H9 (cell line): ENCODE measurements around the gene RLF. TPM values are rescaled to one million over a fixed set of nuclear protein-coding genes. Genes with fewer than 3 reads are reported as not detected.

Experiments used
- DNase-seq: peaks from one replicate; pipeline ENCODE4 v3.0.0-alpha.2; 2017
- H2AFZ ChIP-seq: one replicate; pipeline ENCODE4 v1.6.1; 2013; ENCODE audit warnings: mild to moderate bottlenecking, low read length, control low read depth, moderate library complexity
- H2AK5ac ChIP-seq: 2 replicates; pipeline ENCODE4 v1.6.1; 2013; ENCODE audit warnings: low read length, control low read depth, mixed read lengths; ENCODE audit not compliant: insufficient read length
- H2BK120ac ChIP-seq: one replicate; pipeline ENCODE4 v1.6.1; 2013; ENCODE audit warnings: low read depth, mild to moderate bottlenecking, low read length, control low read depth, inconsistent platforms; ENCODE audit not compliant: poor library complexity, severe bottlenecking
- H2BK12ac ChIP-seq: 2 replicates; pipeline ENCODE4 v1.6.1; 2013; ENCODE audit warnings: low read length, control low read depth, mixed read lengths, low read depth; ENCODE audit not compliant: insufficient read length
- H2BK15ac ChIP-seq: 2 replicates; pipeline ENCODE4 v1.6.1; 2013; ENCODE audit warnings: low read depth, low read length, control low read depth
- H2BK20ac ChIP-seq: one replicate; pipeline ENCODE4 v1.6.1; 2013; ENCODE audit warnings: low read depth, mild to moderate bottlenecking, low read length, control low read depth, inconsistent platforms; ENCODE audit not compliant: poor library complexity, severe bottlenecking
- H2BK5ac ChIP-seq: 2 replicates; pipeline ENCODE4 v1.6.1; 2013; ENCODE audit warnings: low read length, control low read depth, mixed read lengths; ENCODE audit not compliant: insufficient read length
- H3K14ac ChIP-seq: 2 replicates; pipeline ENCODE4 v1.6.1; 2013; ENCODE audit warnings: low read length, control low read depth; ENCODE audit not compliant: insufficient read depth
- H3K18ac ChIP-seq: 2 replicates; pipeline ENCODE4 v1.6.1; 2013; ENCODE audit warnings: low read depth, mild to moderate bottlenecking, mixed read lengths, low read length, control low read depth; ENCODE audit not compliant: insufficient read length
- H3K23ac ChIP-seq: 2 replicates; pipeline ENCODE4 v1.6.1; 2013; ENCODE audit warnings: low read length, control low read depth, mixed read lengths, low read depth; ENCODE audit not compliant: insufficient read length
- H3K23me2 ChIP-seq: 2 replicates; pipeline ENCODE4 v1.6.1; 2013; ENCODE audit warnings: low read depth, mild to moderate bottlenecking, mixed read lengths, low read length, control low read depth; ENCODE audit not compliant: insufficient read length, poor library complexity, severe bottlenecking
- H3K27ac ChIP-seq: 2 replicates; pipeline ENCODE4 v1.5.1; 2013; ENCODE audit warnings: low read length, control low read depth, mixed read lengths, low read depth; ENCODE audit not compliant: insufficient read length
- H3K27me3 ChIP-seq: 2 replicates; pipeline ENCODE4 v1.6.1; 2013; ENCODE audit warnings: low read length, control low read depth, inconsistent platforms; ENCODE audit not compliant: insufficient read depth
- H3K4ac ChIP-seq: 2 replicates; pipeline ENCODE4 v1.6.1; 2013; ENCODE audit warnings: low read depth, mild to moderate bottlenecking, control low read depth, inconsistent platforms, low read length, moderate library complexity
- H3K4me1 ChIP-seq: 2 replicates; pipeline ENCODE4 v1.6.1; 2013; ENCODE audit warnings: low read length, control low read depth, inconsistent platforms; ENCODE audit not compliant: insufficient read depth
- H3K4me2 ChIP-seq: 2 replicates; pipeline ENCODE4 v1.6.1; 2013; ENCODE audit warnings: low read length, control low read depth, mixed read lengths; ENCODE audit not compliant: insufficient read length, insufficient read depth
- H3K56ac ChIP-seq: 2 replicates; pipeline ENCODE4 v1.6.1; 2013; ENCODE audit warnings: low read depth, mild to moderate bottlenecking, mixed read lengths, low read length, control low read depth; ENCODE audit not compliant: insufficient read length
- H3K79me1 ChIP-seq: 2 replicates; pipeline ENCODE4 v1.6.1; 2013; ENCODE audit warnings: low read depth, mild to moderate bottlenecking, moderate library complexity, low read length, control low read depth, inconsistent platforms; ENCODE audit not compliant: insufficient read depth, poor library complexity, severe bottlenecking
- H3K79me2 ChIP-seq: 2 replicates; pipeline ENCODE4 v1.6.1; 2013; ENCODE audit warnings: low read length, control low read depth, inconsistent platforms; ENCODE audit not compliant: insufficient read depth
- H3K9ac ChIP-seq: 2 replicates; pipeline ENCODE4 v1.6.1; 2013; ENCODE audit warnings: low read length, control low read depth, mixed read lengths; ENCODE audit not compliant: insufficient read length; ENCODE audit errors: extremely low read depth
- H3K9me3 ChIP-seq: one replicate; pipeline ENCODE4 v1.6.1; 2013; ENCODE audit warnings: low read depth, low read length, inconsistent platforms; ENCODE audit not compliant: control insufficient read depth
- H3T11ph ChIP-seq: one replicate; pipeline ENCODE4 v1.6.1; 2013; ENCODE audit warnings: mild to moderate bottlenecking, low read length, control low read depth, inconsistent platforms
- H4K20me1 ChIP-seq: one replicate; pipeline ENCODE4 v1.6.1; 2013; ENCODE audit not compliant: control insufficient read depth, insufficient read length, insufficient read depth
- H4K5ac ChIP-seq: 2 replicates; pipeline ENCODE4 v1.6.1; 2013; ENCODE audit warnings: low read depth, mild to moderate bottlenecking, mixed read lengths, low read length, control low read depth; ENCODE audit not compliant: insufficient read length
- H4K8ac ChIP-seq: replicated peaks from 2 replicates; pipeline ENCODE4 v1.6.1; 2013; ENCODE audit warnings: low read length, control low read depth, mixed read lengths, low read depth; ENCODE audit not compliant: insufficient read length
- H4K91ac ChIP-seq: 2 replicates; pipeline ENCODE4 v1.6.1; 2013; ENCODE audit warnings: low read depth, mild to moderate bottlenecking, moderate library complexity, mixed read lengths, low read length, control low read depth; ENCODE audit not compliant: insufficient read length
- H3K27ac Mint-ChIP-seq, 3 experiments: 2 replicates in 2 of 3; 3 replicates in 1 of 3; pipeline ENCODE4 v1.8.0; 2020 to 2021; ENCODE audit warnings: mixed read lengths in 3 of 3, mild to moderate bottlenecking in 1 of 3, moderate library complexity in 1 of 3
- H3K27me3 Mint-ChIP-seq: 2 replicates; pipeline ENCODE4 v1.8.0; 2021; ENCODE audit warnings: low read depth, mild to moderate bottlenecking, moderate library complexity, mixed read lengths
- H3K36me3 Mint-ChIP-seq, 3 experiments: 2 replicates in 2 of 3; 3 replicates in 1 of 3; pipeline ENCODE4 v1.8.0; 2020 to 2021; ENCODE audit warnings: low read depth in 3 of 3, mixed read lengths in 3 of 3; ENCODE audit not compliant: insufficient read depth in 1 of 3
- H3K4me1 Mint-ChIP-seq, 2 experiments: 2 replicates each; pipeline ENCODE4 v1.8.0; 2020; ENCODE audit warnings: mixed read lengths in 2 of 2
- H3K4me3 Mint-ChIP-seq, 2 experiments: 2 replicates in 1 of 2; 3 replicates in 1 of 2; pipeline ENCODE4 v1.8.0; 2020 to 2021; ENCODE audit warnings: mild to moderate bottlenecking in 2 of 2, mixed read lengths in 2 of 2, moderate library complexity in 1 of 2
- H3K9me3 Mint-ChIP-seq, 2 experiments: 2 replicates in 1 of 2; 3 replicates in 1 of 2; pipeline ENCODE4 v1.8.0; 2020; ENCODE audit warnings: mild to moderate bottlenecking in 2 of 2, mixed read lengths in 2 of 2, moderate library complexity in 1 of 2
- CTCF ChIP-seq: fragments of 200-600 bp; sonication (generic); conservative IDR thresholded peaks from 3 replicates; pipeline ENCODE4 v1.8.0; 2021; ENCODE audit warnings: antibody characterized with exemption, mild to moderate bottlenecking
- WGBS: extraction: QIAGEN DNeasy Blood & Tissue Kit; methylation state at CpG from one replicate; pipeline ENCODE4 v1.1.7; 2013; ENCODE audit warnings: missing lambda C conversion rate, low lambda C conversion rate, mixed read lengths; ENCODE audit not compliant: insufficient read length; ENCODE audit errors: extremely low coverage; 5-methylcytosine and 5-hydroxymethylcytosine counted together
- total RNA-seq: library from RNA; stranded (reverse); gene quantifications from 2 replicates; pipeline ENCODE4 v1.2.1, GENCODE V29; 2021

RLF gene
- total RNA-seq, 1 experiment from 2014 or later: 19.2 TPM

- H3K14ac ChIP-seq: no peak overlapping the region
- no CpG with 5 or more reads among the region's 6 CpGs for WGBS
- no peaks in the 10 kb centered on the region for H3K4me1 ChIP-seq
- H2BK12ac ChIP-seq: no peak overlapping the region
- no peak for TF ChIP-seq CTCF
- no peak overlapping the region for H2AFZ ChIP-seq
- H3K9ac ChIP-seq: no peak overlapping the region
- H3K79me1 ChIP-seq: no peaks in the 10 kb centered on the region
- peaks cover 24% of the 10 kb centered on the region for H3K27me3 Mint-ChIP-seq
- H3K4me1 Mint-ChIP-seq: peaks cover 2 to 3% of the 10 kb centered on the region in 2 experiments; a peak in 3 of 4 replicates
- no peak overlapping the region for H2BK5ac ChIP-seq
- no peak overlapping the region for H2BK20ac ChIP-seq
- H3K23me2 ChIP-seq: no peaks in the 10 kb centered on the region
- no peak overlapping the region for H3K18ac ChIP-seq
- H4K5ac ChIP-seq: no peak overlapping the region
- H3K27ac Mint-ChIP-seq: no peak overlapping the region
- no peak overlapping the region for H2AK5ac ChIP-seq
- no peak overlapping the region for H3K4me3 Mint-ChIP-seq
- no peak overlapping the region for H3K23ac ChIP-seq
- H3K56ac ChIP-seq: no peak overlapping the region
- no peaks in the 10 kb centered on the region for H3K79me2 ChIP-seq
- no peak overlapping the region for H4K8ac ChIP-seq
- H3K27me3 ChIP-seq: no peaks in the 10 kb centered on the region
- H3K27ac ChIP-seq: no peak overlapping the region
- no peak overlapping the region for H4K91ac ChIP-seq
- no peak overlapping the region for H2BK15ac ChIP-seq
- no peaks in the 10 kb centered on the region for H3K36me3 Mint-ChIP-seq
- no peak for DNase-seq
- no peak overlapping the region for H3T11ph ChIP-seq
- no peaks in the 10 kb centered on the region for H3K9me3 Mint-ChIP-seq
- no peak overlapping the region for H3K4me2 ChIP-seq
- H4K20me1 ChIP-seq: no peaks in the 10 kb centered on the region
- H3K4ac ChIP-seq: no peak overlapping the region
- no peak overlapping the region for H2BK120ac ChIP-seq
- no peaks in the 10 kb centered on the region for H3K9me3 ChIP-seq
Observed at GRCh38 chr1:40151457-40152079, 9.6 kb upstream of the RLF start.
